H9 (cell line): Measurements from ENCODE around the gene COG6. TPM values are rescaled to one million over a fixed set of nuclear protein-coding genes. Genes with fewer than 3 reads are reported as not detected.

Experiments used
- DNase-seq: peaks from one replicate; pipeline ENCODE4 v3.0.0-alpha.2; 2017
- H2AFZ ChIP-seq: one replicate; pipeline ENCODE4 v1.6.1; 2013; ENCODE audit warnings: mild to moderate bottlenecking, low read length, control low read depth, moderate library complexity
- H2AK5ac ChIP-seq: 2 replicates; pipeline ENCODE4 v1.6.1; 2013; ENCODE audit warnings: low read length, control low read depth, mixed read lengths; ENCODE audit not compliant: insufficient read length
- H2BK120ac ChIP-seq: one replicate; pipeline ENCODE4 v1.6.1; 2013; ENCODE audit warnings: low read depth, mild to moderate bottlenecking, low read length, control low read depth, inconsistent platforms; ENCODE audit not compliant: poor library complexity, severe bottlenecking
- H2BK12ac ChIP-seq: 2 replicates; pipeline ENCODE4 v1.6.1; 2013; ENCODE audit warnings: low read length, control low read depth, mixed read lengths, low read depth; ENCODE audit not compliant: insufficient read length
- H2BK15ac ChIP-seq: 2 replicates; pipeline ENCODE4 v1.6.1; 2013; ENCODE audit warnings: low read depth, low read length, control low read depth
- H2BK20ac ChIP-seq: one replicate; pipeline ENCODE4 v1.6.1; 2013; ENCODE audit warnings: low read depth, mild to moderate bottlenecking, low read length, control low read depth, inconsistent platforms; ENCODE audit not compliant: poor library complexity, severe bottlenecking
- H2BK5ac ChIP-seq: 2 replicates; pipeline ENCODE4 v1.6.1; 2013; ENCODE audit warnings: low read length, control low read depth, mixed read lengths; ENCODE audit not compliant: insufficient read length
- H3K14ac ChIP-seq: 2 replicates; pipeline ENCODE4 v1.6.1; 2013; ENCODE audit warnings: low read length, control low read depth; ENCODE audit not compliant: insufficient read depth
- H3K18ac ChIP-seq: 2 replicates; pipeline ENCODE4 v1.6.1; 2013; ENCODE audit warnings: low read depth, mild to moderate bottlenecking, mixed read lengths, low read length, control low read depth; ENCODE audit not compliant: insufficient read length
- H3K23ac ChIP-seq: 2 replicates; pipeline ENCODE4 v1.6.1; 2013; ENCODE audit warnings: low read length, control low read depth, mixed read lengths, low read depth; ENCODE audit not compliant: insufficient read length
- H3K23me2 ChIP-seq: 2 replicates; pipeline ENCODE4 v1.6.1; 2013; ENCODE audit warnings: low read depth, mild to moderate bottlenecking, mixed read lengths, low read length, control low read depth; ENCODE audit not compliant: insufficient read length, poor library complexity, severe bottlenecking
- H3K27ac ChIP-seq: 2 replicates; pipeline ENCODE4 v1.5.1; 2013; ENCODE audit warnings: low read length, control low read depth, mixed read lengths, low read depth; ENCODE audit not compliant: insufficient read length
- H3K27me3 ChIP-seq: 2 replicates; pipeline ENCODE4 v1.6.1; 2013; ENCODE audit warnings: low read length, control low read depth, inconsistent platforms; ENCODE audit not compliant: insufficient read depth
- H3K4ac ChIP-seq: 2 replicates; pipeline ENCODE4 v1.6.1; 2013; ENCODE audit warnings: low read depth, mild to moderate bottlenecking, control low read depth, inconsistent platforms, low read length, moderate library complexity
- H3K4me1 ChIP-seq: 2 replicates; pipeline ENCODE4 v1.6.1; 2013; ENCODE audit warnings: low read length, control low read depth, inconsistent platforms; ENCODE audit not compliant: insufficient read depth
- H3K4me2 ChIP-seq: 2 replicates; pipeline ENCODE4 v1.6.1; 2013; ENCODE audit warnings: low read length, control low read depth, mixed read lengths; ENCODE audit not compliant: insufficient read length, insufficient read depth
- H3K56ac ChIP-seq: 2 replicates; pipeline ENCODE4 v1.6.1; 2013; ENCODE audit warnings: low read depth, mild to moderate bottlenecking, mixed read lengths, low read length, control low read depth; ENCODE audit not compliant: insufficient read length
- H3K79me1 ChIP-seq: 2 replicates; pipeline ENCODE4 v1.6.1; 2013; ENCODE audit warnings: low read depth, mild to moderate bottlenecking, moderate library complexity, low read length, control low read depth, inconsistent platforms; ENCODE audit not compliant: insufficient read depth, poor library complexity, severe bottlenecking
- H3K79me2 ChIP-seq: 2 replicates; pipeline ENCODE4 v1.6.1; 2013; ENCODE audit warnings: low read length, control low read depth, inconsistent platforms; ENCODE audit not compliant: insufficient read depth
- H3K9ac ChIP-seq: 2 replicates; pipeline ENCODE4 v1.6.1; 2013; ENCODE audit warnings: low read length, control low read depth, mixed read lengths; ENCODE audit not compliant: insufficient read length; ENCODE audit errors: extremely low read depth
- H3K9me3 ChIP-seq: one replicate; pipeline ENCODE4 v1.6.1; 2013; ENCODE audit warnings: low read depth, low read length, inconsistent platforms; ENCODE audit not compliant: control insufficient read depth
- H3T11ph ChIP-seq: one replicate; pipeline ENCODE4 v1.6.1; 2013; ENCODE audit warnings: mild to moderate bottlenecking, low read length, control low read depth, inconsistent platforms
- H4K20me1 ChIP-seq: one replicate; pipeline ENCODE4 v1.6.1; 2013; ENCODE audit not compliant: control insufficient read depth, insufficient read length, insufficient read depth
- H4K5ac ChIP-seq: 2 replicates; pipeline ENCODE4 v1.6.1; 2013; ENCODE audit warnings: low read depth, mild to moderate bottlenecking, mixed read lengths, low read length, control low read depth; ENCODE audit not compliant: insufficient read length
- H4K8ac ChIP-seq: replicated peaks from 2 replicates; pipeline ENCODE4 v1.6.1; 2013; ENCODE audit warnings: low read length, control low read depth, mixed read lengths, low read depth; ENCODE audit not compliant: insufficient read length
- H4K91ac ChIP-seq: 2 replicates; pipeline ENCODE4 v1.6.1; 2013; ENCODE audit warnings: low read depth, mild to moderate bottlenecking, moderate library complexity, mixed read lengths, low read length, control low read depth; ENCODE audit not compliant: insufficient read length
- H3K27ac Mint-ChIP-seq, 3 experiments: 2 replicates in 2 of 3; 3 replicates in 1 of 3; pipeline ENCODE4 v1.8.0; 2020 to 2021; ENCODE audit warnings: mixed read lengths in 3 of 3, mild to moderate bottlenecking in 1 of 3, moderate library complexity in 1 of 3
- H3K27me3 Mint-ChIP-seq: 2 replicates; pipeline ENCODE4 v1.8.0; 2021; ENCODE audit warnings: low read depth, mild to moderate bottlenecking, moderate library complexity, mixed read lengths
- H3K36me3 Mint-ChIP-seq, 3 experiments: 2 replicates in 2 of 3; 3 replicates in 1 of 3; pipeline ENCODE4 v1.8.0; 2020 to 2021; ENCODE audit warnings: low read depth in 3 of 3, mixed read lengths in 3 of 3; ENCODE audit not compliant: insufficient read depth in 1 of 3
- H3K4me1 Mint-ChIP-seq, 2 experiments: 2 replicates each; pipeline ENCODE4 v1.8.0; 2020; ENCODE audit warnings: mixed read lengths in 2 of 2
- H3K4me3 Mint-ChIP-seq, 2 experiments: 2 replicates in 1 of 2; 3 replicates in 1 of 2; pipeline ENCODE4 v1.8.0; 2020 to 2021; ENCODE audit warnings: mild to moderate bottlenecking in 2 of 2, mixed read lengths in 2 of 2, moderate library complexity in 1 of 2
- H3K9me3 Mint-ChIP-seq, 2 experiments: 2 replicates in 1 of 2; 3 replicates in 1 of 2; pipeline ENCODE4 v1.8.0; 2020; ENCODE audit warnings: mild to moderate bottlenecking in 2 of 2, mixed read lengths in 2 of 2, moderate library complexity in 1 of 2
- WGBS: extraction: QIAGEN DNeasy Blood & Tissue Kit; methylation state at CpG from one replicate; pipeline ENCODE4 v1.1.7; 2013; ENCODE audit warnings: missing lambda C conversion rate, low lambda C conversion rate, mixed read lengths; ENCODE audit not compliant: insufficient read length; ENCODE audit errors: extremely low coverage; 5-methylcytosine and 5-hydroxymethylcytosine counted together
- total RNA-seq: library from RNA; stranded (reverse); gene quantifications from 2 replicates; pipeline ENCODE4 v1.2.1, GENCODE V29; 2021
- TF ChIP-seq, protein P1 (sequence below): fragments of 200-600 bp; sonication (generic); conservative IDR thresholded peaks from 3 replicates; pipeline ENCODE4 v1.8.0; 2021; ENCODE audit warnings: antibody characterized with exemption, mild to moderate bottlenecking

The COG6 gene
- total RNA-seq, 1 experiment from 2014 or later = 23.7 TPM

GRCh38 chr13:39748961-39749360 lies 93.5 kb downstream of the COG6 start:
- no CpG with 5 or more reads among the region's 1 CpG for WGBS
- H3K9ac ChIP-seq = no peak overlapping the region

More at GRCh38 chr13:39748961-39749360, 93.5 kb downstream of the COG6 start:
- no peak overlapping the region for H3K18ac ChIP-seq
- no peaks in the 10 kb centered on the region for H3K9me3 ChIP-seq
- no peak overlapping the region for H2BK15ac ChIP-seq
- no peak overlapping the region for H2BK5ac ChIP-seq
- no peak overlapping the region for H3K23ac ChIP-seq
- no peaks in the 10 kb centered on the region for H3K79me1 ChIP-seq
- no peak overlapping the region for H3K4me2 ChIP-seq
- TF ChIP-seq, protein P1, sequence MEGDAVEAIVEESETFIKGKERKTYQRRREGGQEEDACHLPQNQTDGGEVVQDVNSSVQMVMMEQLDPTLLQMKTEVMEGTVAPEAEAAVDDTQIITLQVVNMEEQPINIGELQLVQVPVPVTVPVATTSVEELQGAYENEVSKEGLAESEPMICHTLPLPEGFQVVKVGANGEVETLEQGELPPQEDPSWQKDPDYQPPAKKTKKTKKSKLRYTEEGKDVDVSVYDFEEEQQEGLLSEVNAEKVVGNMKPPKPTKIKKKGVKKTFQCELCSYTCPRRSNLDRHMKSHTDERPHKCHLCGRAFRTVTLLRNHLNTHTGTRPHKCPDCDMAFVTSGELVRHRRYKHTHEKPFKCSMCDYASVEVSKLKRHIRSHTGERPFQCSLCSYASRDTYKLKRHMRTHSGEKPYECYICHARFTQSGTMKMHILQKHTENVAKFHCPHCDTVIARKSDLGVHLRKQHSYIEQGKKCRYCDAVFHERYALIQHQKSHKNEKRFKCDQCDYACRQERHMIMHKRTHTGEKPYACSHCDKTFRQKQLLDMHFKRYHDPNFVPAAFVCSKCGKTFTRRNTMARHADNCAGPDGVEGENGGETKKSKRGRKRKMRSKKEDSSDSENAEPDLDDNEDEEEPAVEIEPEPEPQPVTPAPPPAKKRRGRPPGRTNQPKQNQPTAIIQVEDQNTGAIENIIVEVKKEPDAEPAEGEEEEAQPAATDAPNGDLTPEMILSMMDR = no peak
- no peaks in the 10 kb centered on the region for H3K23me2 ChIP-seq
- peaks cover 0 to 5% (median 0%) of the 10 kb centered on the region in 3 experiments; a peak in 3 of 7 replicates for H3K36me3 Mint-ChIP-seq
- H3K27ac Mint-ChIP-seq = no peak overlapping the region
- no peak overlapping the region for H3K56ac ChIP-seq
- no peak overlapping the region for H2BK12ac ChIP-seq
- H3K79me2 ChIP-seq = no peaks in the 10 kb centered on the region
- no peak overlapping the region for H3K27ac ChIP-seq
- no peaks in the 10 kb centered on the region for H3K27me3 ChIP-seq
- H4K8ac ChIP-seq = no peak overlapping the region
- no peaks in the 10 kb centered on the region for H3K4me1 Mint-ChIP-seq
- no peaks in the 10 kb centered on the region for H3K27me3 Mint-ChIP-seq
- no peak overlapping the region for H3T11ph ChIP-seq
- H3K4ac ChIP-seq = no peak overlapping the region
- H2AFZ ChIP-seq = no peak overlapping the region
- H4K20me1 ChIP-seq = no peaks in the 10 kb centered on the region
- no peak overlapping the region for H4K5ac ChIP-seq
- H4K91ac ChIP-seq = no peak overlapping the region
- no peak for DNase-seq
- no peak overlapping the region for H3K4me3 Mint-ChIP-seq
- peaks cover 7 to 12% of the 10 kb centered on the region in 2 experiments for H3K9me3 Mint-ChIP-seq
- H3K4me1 ChIP-seq = no peaks in the 10 kb centered on the region
- H2BK20ac ChIP-seq = no peak overlapping the region
- H2AK5ac ChIP-seq = no peak overlapping the region
- H3K14ac ChIP-seq = no peak overlapping the region
- no peak overlapping the region for H2BK120ac ChIP-seq
